Measurements from ENCODE around the gene FILIP1L.
"Not testable (repeated sequence)": the region's sequence is repeated elsewhere in the genome, so short reads cannot be mapped to it uniquely, and the experiment has no call there.

Gene FILIP1L

GRCh38 chr3:100075196-100075595 is 39.1 kb downstream of the FILIP1L start:
- DNase-seq (ENCODE audit: low read depth in 2 of 2): no peak

DNA sequence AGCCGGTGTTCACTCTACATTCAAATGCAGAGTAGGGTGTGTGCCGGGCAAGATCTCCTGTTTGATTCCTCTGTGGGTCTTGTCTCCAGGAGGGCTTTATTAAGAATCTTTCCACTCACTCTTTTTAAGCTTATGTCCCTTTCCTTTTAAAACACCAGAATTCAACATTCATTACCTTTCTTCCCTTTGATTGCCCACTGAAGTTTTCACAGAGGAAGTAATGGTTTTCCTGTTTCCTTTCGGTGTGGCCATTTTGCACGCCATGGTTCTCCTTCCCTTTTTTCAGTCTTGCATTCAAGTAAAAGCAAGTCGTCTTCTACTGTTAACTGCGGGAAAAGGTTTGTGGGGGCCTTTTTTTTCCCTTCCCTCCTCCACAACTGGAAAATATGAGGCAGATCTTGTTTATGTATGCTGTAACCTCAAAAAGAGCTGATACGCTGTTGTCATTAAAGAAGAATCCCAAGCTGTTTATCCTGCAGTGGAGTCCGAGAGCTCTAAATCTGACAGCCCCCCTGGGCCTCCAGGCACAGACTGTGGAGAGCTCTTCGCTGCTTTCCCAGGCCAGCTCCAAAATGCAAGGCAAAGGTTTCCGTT is 40.5 kb downstream of the FILIP1L start:
- DNase-seq (ENCODE audit: low read depth in 2 of 2): no peak

- no peak for DNase-seq (ENCODE audit: low read depth in 2 of 2)
Measured at GRCh38 chr3:100073049-100073713, 41.1 kb downstream of the FILIP1L start.

GRCh38 chr3:100072326-100073048 is 41.8 kb downstream of the FILIP1L start:
- DNase-seq (ENCODE audit: low read depth in 2 of 2): peak in 1 of 2 donors; percentile 13

GRCh38 chr3:100069472-100069871 is 44.8 kb downstream of the FILIP1L start:
- DNase-seq (ENCODE audit: low read depth in 2 of 2): no peak

DNA sequence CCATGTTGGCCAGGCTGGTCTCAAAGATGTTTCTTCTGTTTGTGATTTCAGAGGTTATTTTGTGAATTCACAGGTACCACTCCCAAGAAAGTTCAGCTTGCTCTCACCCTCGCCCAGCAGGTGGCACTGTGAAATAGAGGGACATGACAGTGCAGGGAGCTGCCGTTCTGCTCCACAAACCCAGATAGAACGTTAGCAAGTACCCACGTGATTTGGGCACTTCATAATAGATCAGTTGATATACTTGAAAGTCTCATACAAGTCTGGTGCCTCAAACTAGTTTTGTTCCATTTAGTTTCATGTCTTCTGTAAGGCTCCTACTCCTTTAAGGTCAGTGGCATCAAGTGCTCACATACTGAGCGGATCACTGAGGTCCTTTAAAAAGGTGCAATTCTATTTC is 45.5 kb downstream of the FILIP1L start:
- peak; percentile 62 to 66 for DNase-seq (ENCODE audit: low read depth in 2 of 2)

GRCh38 chr3:100067589-100067988 is 46.7 kb downstream of the FILIP1L start:
- no peak for DNase-seq (ENCODE audit: low read depth in 2 of 2)

GRCh38 chr3:100063929-100064461 is 50.3 kb downstream of the FILIP1L start:
- DNase-seq (ENCODE audit: low read depth in 2 of 2): no peak

GRCh38 chr3:100062665-100063064 is 51.6 kb downstream of the FILIP1L start:
- no peak for DNase-seq (ENCODE audit: low read depth in 2 of 2)

DNA sequence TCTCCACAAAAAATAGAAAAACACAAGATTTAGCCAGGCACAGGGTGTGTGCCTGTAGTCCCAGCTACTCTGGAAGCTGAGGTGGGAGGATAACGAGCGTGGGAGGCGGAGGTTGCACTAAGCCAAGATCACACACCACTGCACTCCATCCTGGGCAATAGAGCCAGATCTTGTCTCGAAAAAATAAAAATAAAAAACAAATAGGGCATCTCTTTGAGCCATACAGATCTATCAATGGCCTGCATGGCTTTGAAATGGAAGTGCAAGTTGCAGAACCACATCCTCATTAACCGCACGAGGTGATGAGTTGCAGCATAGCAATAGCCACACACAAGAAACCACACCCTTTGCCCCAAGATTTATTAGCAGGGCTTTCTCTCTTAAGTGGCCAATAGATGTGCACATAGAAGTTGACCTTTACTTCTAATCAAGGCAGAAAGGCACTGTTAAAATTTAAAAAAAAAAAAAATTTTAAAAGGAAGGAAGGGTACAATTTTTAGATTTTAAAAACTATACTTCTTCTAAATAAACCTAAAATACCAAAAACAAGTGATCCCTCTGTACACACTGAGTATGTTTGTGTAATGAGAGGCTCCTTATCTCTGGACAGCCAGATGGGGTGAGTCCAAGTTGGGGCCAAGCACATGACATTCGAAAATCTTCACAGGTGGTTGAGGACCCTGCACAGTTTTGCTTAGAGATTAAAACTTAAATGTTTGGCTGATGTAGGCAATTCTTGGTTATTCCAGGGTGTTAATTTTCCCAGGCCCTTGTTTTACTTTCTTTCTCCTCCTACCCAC is 53.4 kb downstream of the FILIP1L start:
- no peak for DNase-seq (ENCODE audit: low read depth in 2 of 2)

- DNase-seq (ENCODE audit: low read depth in 2 of 2): no peak
Measured at GRCh38 chr3:100059472-100059871, 54.8 kb downstream of the FILIP1L start.

- no peak for DNase-seq (ENCODE audit: low read depth in 2 of 2)
Measured at GRCh38 chr3:100057716-100058575, 56.4 kb downstream of the FILIP1L start.

- DNase-seq (ENCODE audit: low read depth in 2 of 2): no peak
Measured at GRCh38 chr3:100053951-100054620, 60.2 kb downstream of the FILIP1L start.

DNA sequence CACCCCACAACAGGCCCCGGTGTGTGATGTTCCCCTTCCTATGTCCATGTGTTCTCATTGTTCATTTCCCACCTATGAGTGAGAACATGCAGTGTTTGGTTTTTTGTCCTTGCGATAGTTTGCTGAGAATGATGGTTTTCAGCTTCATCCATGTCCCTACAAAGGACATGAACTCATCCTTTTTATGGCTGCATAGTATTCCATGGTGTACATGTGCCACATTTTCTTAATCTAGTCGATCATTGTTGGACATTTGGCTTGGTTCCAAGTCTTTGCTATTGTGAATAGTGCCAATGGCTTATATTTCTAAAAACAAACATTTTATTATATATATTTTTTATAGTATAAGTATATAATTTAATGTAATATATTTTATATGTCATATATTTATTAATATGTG is 62.8 kb downstream of the FILIP1L start:
- not testable (repeated sequence) for DNase-seq (ENCODE audit: low read depth in 2 of 2)

DNA sequence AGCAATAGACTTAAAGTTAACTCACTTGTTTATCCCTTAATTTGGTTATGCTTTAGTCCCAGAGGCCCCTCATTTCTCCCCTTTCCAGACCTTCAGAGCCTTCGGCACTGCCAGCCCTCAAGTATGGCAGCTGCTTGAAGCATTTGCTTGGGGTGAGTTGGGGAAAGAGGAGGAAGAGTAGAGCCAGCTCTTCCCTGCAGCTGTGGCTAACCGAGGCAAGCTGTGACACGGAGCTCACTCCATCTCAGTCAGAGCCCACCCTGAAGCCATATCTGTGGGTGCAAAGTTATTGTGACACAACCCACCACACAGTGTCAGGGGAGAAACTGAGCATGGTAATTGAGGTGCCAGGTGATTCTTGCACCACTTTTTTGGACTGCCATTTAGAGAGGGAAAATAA is 66.1 kb downstream of the FILIP1L start:
- DNase-seq (ENCODE audit: low read depth in 2 of 2): no peak

- DNase-seq (ENCODE audit: low read depth in 2 of 2): no peak
Measured at GRCh38 chr3:100047455-100048141, 66.7 kb downstream of the FILIP1L start.

- no peak for DNase-seq (ENCODE audit: low read depth in 2 of 2)
Measured at GRCh38 chr3:100046986-100047385, 67.3 kb downstream of the FILIP1L start.

DNA sequence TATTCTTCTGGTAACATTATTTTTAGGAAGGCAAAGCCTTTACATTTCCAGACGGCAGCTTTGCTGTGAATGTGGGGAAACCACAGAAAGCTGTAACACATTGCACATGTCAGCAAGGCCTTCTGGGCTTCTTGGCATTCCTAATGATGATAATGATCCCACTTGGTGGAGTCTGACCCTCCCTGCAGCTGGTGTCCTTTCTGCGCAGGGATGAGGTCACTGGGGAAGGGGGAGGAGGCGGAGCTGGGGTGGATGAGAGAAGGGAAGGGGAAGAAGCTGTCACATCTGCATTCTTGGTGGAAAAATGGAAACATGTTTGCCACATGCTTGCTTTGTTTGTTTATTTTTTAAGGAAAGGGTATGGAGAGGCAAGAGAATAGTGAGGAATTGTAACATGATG is 68.6 kb downstream of the FILIP1L start:
- no peak for DNase-seq (ENCODE audit: low read depth in 2 of 2)

DNA sequence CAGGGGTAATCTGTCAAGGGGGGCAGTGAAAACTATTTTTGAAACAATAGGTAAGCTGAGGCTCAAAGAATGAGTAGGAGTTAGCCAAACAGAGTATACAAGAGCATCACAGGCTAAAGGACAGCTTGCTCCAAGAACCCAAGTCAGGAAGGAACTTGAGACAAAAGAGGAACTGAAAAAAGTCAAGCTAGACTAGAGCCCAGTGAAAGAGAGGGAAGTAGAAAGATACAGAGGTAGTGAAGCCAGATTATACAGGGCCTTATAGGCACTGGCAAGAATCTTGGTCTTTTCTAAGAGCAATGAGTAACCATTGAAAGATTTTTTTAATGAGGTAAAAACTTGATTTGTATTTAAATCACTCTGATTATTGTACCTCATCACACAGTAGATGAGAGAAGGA is 69.9 kb downstream of the FILIP1L start:
- DNase-seq (ENCODE audit: low read depth in 2 of 2): no peak

DNA sequence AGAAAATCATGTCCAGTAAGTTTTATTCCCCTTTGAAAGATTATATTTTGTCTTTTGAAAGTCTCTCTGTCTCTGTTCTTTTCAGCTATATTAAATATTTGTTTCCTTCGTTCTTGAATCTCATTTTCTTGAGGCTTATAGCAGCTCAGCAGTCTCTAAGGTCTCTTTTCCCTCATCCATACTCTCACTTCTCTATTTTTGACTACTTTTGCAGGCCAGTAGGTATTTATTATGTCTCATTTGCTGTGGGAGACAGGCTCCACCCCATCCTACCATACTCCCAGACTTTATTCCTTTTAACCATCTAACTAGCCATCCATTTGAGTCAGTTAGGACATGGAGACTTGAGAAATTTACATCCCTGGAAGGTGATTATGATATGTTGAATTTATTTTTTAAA is 71.0 kb downstream of the FILIP1L start:
- DNase-seq (ENCODE audit: low read depth in 2 of 2): no peak
